Measurements from ENCODE around the gene CCNB2. TPM values are rescaled to one million over a fixed set of nuclear protein-coding genes. Genes with fewer than 3 reads are reported as not detected.

Gene CCNB2
- total and polyA plus RNA-seq, 2 donors (not counting 3 experiments of a cell fraction or from before 2014, with no cell fraction given) = 55.9 to 65.2 TPM

DNA sequence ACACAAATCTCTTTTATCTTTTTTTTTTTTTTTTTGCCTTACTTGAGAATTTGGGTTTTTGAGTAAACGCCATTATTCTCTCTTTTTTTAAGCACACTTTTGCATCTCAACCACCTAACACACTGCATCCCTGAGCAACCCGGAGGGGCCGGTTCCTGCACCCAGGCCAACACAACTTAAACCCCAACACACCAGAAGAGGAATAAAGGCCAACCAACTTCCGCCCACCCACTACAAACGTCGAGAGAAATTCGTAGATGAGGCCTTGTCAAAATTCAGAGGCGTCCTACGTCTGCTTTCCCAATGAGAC is 389 bp upstream of the CCNB2 start:
- CTCF ChIA-PET = interaction anchor here (0.5 kb wide), 1 partner anchor 839 kb away, joined by 4 read pairs; no protein-coding TSS in a partner anchor
- H3K9me1 ChIP-seq (replicated peaks; ENCODE audit: control insufficient read depth, extremely low read depth, insufficient read depth, low read length) = no peaks in the 10 kb centered on the region
- no TSS peak for BruUV-seq (replicated peaks)
- DNase-seq (ENCODE audit: low read depth, low spot score) (no peak), FAIRE-seq (no peak)
- peak overlapping the region; percentile 65 for H3K9ac ChIP-seq (replicated peaks; ENCODE audit: extremely low read depth, insufficient read depth, low read length)
- dilution Hi-C loops (cut with MboI; ENCODE audit: extremely low pct_ligation_motif_present, low sequenced_read_pairs) = no loop called here
- H3K4me2 ChIP-seq (ENCODE audit: insufficient read depth, low read length) = peak overlapping the region; percentile 94
- TF ChIP-seq MYC (IDR thresholded peaks at IDR 0.05; ENCODE audit: low read depth, low read length) (no peak), POLR2A (IDR thresholded peaks at IDR 0.05; ENCODE audit: low read depth, low read length) (no peak), EZH2 (IDR thresholded peaks at IDR 0.05; ENCODE audit: borderline replicate concordance, low read depth, low read length, severe bottlenecking) (no peak), CTCF (IDR thresholded peaks at IDR 0.05; ENCODE audit: extremely low read depth in 1 of 2, insufficient read depth in 1 of 2, low read depth in 1 of 2, low read length in 2 of 2) (no peak), POLR2AphosphoS5 (IDR thresholded peaks at IDR 0.05; ENCODE audit: insufficient read depth, low read depth, low read length) (no peak), FOS (IDR thresholded peaks at IDR 0.05; ENCODE audit: borderline replicate concordance, insufficient read depth, low read length) (no peak), GATA2 (IDR thresholded peaks at IDR 0.05; ENCODE audit: insufficient read depth, insufficient read length, low read depth, low read length) (no peak), JUN (IDR thresholded peaks at IDR 0.05; ENCODE audit: borderline replicate concordance, insufficient read depth, insufficient read length, low read depth) (no peak)
- TF ChIP-seq, protein P1, sequence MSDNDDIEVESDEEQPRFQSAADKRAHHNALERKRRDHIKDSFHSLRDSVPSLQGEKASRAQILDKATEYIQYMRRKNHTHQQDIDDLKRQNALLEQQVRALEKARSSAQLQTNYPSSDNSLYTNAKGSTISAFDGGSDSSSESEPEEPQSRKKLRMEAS (IDR thresholded peaks at IDR 0.05; ENCODE audit: insufficient read depth, insufficient read length) = no peak
- H4K20me1 ChIP-seq (replicated peaks; ENCODE audit: control insufficient read depth, extremely low read depth, insufficient read depth, low read length) = no peaks in the 10 kb centered on the region
- intact Hi-C loops (cut with micrococcal nuclease) = loop anchor here (10.0 kb wide), 1 partner anchor 150 kb away; no protein-coding TSS in a partner anchor
- peak overlapping the region; percentile 57 for H3K27ac ChIP-seq (ENCODE audit: insufficient read depth, low read depth, low read length)
- no peaks in the 10 kb centered on the region for H3K9me3 ChIP-seq (replicated peaks; ENCODE audit: control insufficient read depth, insufficient read depth, low read length)
- H3K27me3 ChIP-seq (ENCODE audit: control insufficient read depth in 2 of 2, insufficient read depth in 2 of 2, low read length in 2 of 2) = no peaks in the 10 kb centered on the region
- peaks cover 4 to 16% of the 10 kb centered on the region in 2 experiments for H3K36me3 ChIP-seq (ENCODE audit: control insufficient read depth in 2 of 2, extremely low read depth in 1 of 2, insufficient read depth in 2 of 2, low read length in 2 of 2)
- POLR2A ChIA-PET = no interaction called here
- peaks cover 11% of the 10 kb centered on the region for H3K4me1 ChIP-seq (ENCODE audit: control insufficient read depth, extremely low read depth, insufficient read depth, low read length)
- H3K4me3 ChIP-seq (replicated peaks in 1 of 3; ENCODE audit: insufficient read depth in 1 of 3, low read depth in 1 of 3, low read length in 3 of 3) = peak overlapping the region; percentile 68 to 95 (median 68)
- H3K79me2 ChIP-seq (ENCODE audit: control insufficient read depth, insufficient read depth, low read length) = peaks cover 40% of the 10 kb centered on the region
- H2AFZ ChIP-seq (ENCODE audit: low read depth, low read length) = peak overlapping the region; percentile 70

Measured in endothelial cell of umbilical vein (primary cell).